HepG2 (cell line): ENCODE measurements around the gene ZBTB48. TPM values are rescaled to one million over a fixed set of nuclear protein-coding genes. Genes with fewer than 3 reads are reported as not detected.

Experiments used
- ARNT2 ChIP-seq: sonication (generic); formaldehyde crosslinking; IDR thresholded peaks from 2 replicates; pipeline ENCODE4 v1.8.0; 2022; ENCODE audit warnings: mild to moderate bottlenecking, low read depth, missing genetic modification reagents, moderate library complexity
- BRD4 ChIP-seq: sonication (generic); formaldehyde crosslinking; IDR thresholded peaks from 2 replicates; pipeline ENCODE4 v1.4.0; 2020; ENCODE audit warnings: missing genetic modification reagents
- CREB1 ChIP-seq, 2 experiments: fragments of 450-650 bp in 1 of 2; IDR thresholded peaks; 2 replicates each; pipeline ENCODE4 v1.6.1; 2016 to 2017; ENCODE audit warnings: control low read depth in 1 of 2, mild to moderate bottlenecking in 1 of 2, missing compliant biosample characterization in 1 of 2, missing genetic modification characterization in 1 of 2
- DMAP1 ChIP-seq: IDR thresholded peaks from 2 replicates; pipeline ENCODE4 v1.6.1; 2016
- ELF3 ChIP-seq: IDR thresholded peaks from 2 replicates; pipeline ENCODE4 v1.6.1; 2016; ENCODE audit warnings: missing genetic modification reagents, missing compliant biosample characterization
- FOXO1 ChIP-seq: sonication (generic); formaldehyde crosslinking; IDR thresholded peaks from 2 replicates; pipeline ENCODE4 v1.4.0; 2020; ENCODE audit warnings: missing genetic modification reagents
- GATAD1 ChIP-seq: IDR thresholded peaks from 2 replicates; pipeline ENCODE4 v1.6.1; 2016; ENCODE audit warnings: missing genetic modification reagents, missing compliant biosample characterization
- HCFC1 ChIP-seq: fragments of 150-350 bp; IDR thresholded peaks from 2 replicates; pipeline ENCODE4 v1.6.1; 2014; ENCODE audit warnings: low read depth, low read length
- KAT2B ChIP-seq: fragments of 150-350 bp; IDR thresholded peaks from 2 replicates; pipeline ENCODE4 v1.6.1; 2014; ENCODE audit warnings: low read depth, low read length, borderline replicate concordance
- KDM4B ChIP-seq: sonication (generic); formaldehyde crosslinking; IDR thresholded peaks from 2 replicates; pipeline ENCODE4 v1.4.0; 2020; ENCODE audit warnings: missing genetic modification reagents
- MEIS1 ChIP-seq: sonication (generic); formaldehyde crosslinking; IDR thresholded peaks from 2 replicates; pipeline ENCODE4 v1.9.0; 2021; ENCODE audit warnings: mild to moderate bottlenecking, missing genetic modification reagents, moderate library complexity, borderline replicate concordance
- NAIF1 ChIP-seq: sonication (generic); formaldehyde crosslinking; IDR thresholded peaks from 2 replicates; pipeline ENCODE4 v1.5.0; 2020; ENCODE audit warnings: mild to moderate bottlenecking, missing genetic modification reagents, borderline replicate concordance
- RBFOX2 ChIP-seq: fragments of 200-400 bp; formaldehyde crosslinking; IDR thresholded peaks from 2 replicates; pipeline ENCODE4 v1.6.1; 2017; ENCODE audit warnings: low read depth, mild to moderate bottlenecking, low read length
- RNF2 ChIP-seq: fragments of 450-650 bp; conservative IDR thresholded peaks from 2 replicates; pipeline ENCODE4 v1.6.1; 2016; ENCODE audit warnings: low read depth
- SCMH1 ChIP-seq: sonication (generic); formaldehyde crosslinking; IDR thresholded peaks from 2 replicates; pipeline ENCODE4 v1.9.0; 2021; ENCODE audit warnings: missing genetic modification reagents, mild to moderate bottlenecking, borderline replicate concordance
- SMYD3 ChIP-seq: sonication (generic); formaldehyde crosslinking; IDR thresholded peaks from 2 replicates; pipeline ENCODE4 v1.8.1; 2023; ENCODE audit warnings: mild to moderate bottlenecking, missing genetic modification reagents
- SRF ChIP-seq: IDR thresholded peaks from 2 replicates; pipeline ENCODE4 v1.6.1; 2011; ENCODE audit warnings: mild to moderate bottlenecking, low read depth, low read length, moderate library complexity
- SRSF4 ChIP-seq: fragments of 200-400 bp; formaldehyde crosslinking; IDR thresholded peaks from one replicate; pipeline ENCODE4 v1.6.1; 2018; ENCODE audit warnings: mild to moderate bottlenecking, low read depth, low read length, moderate library complexity; ENCODE audit not compliant: poor library complexity, severe bottlenecking
- TCF7 ChIP-seq: sonication (generic); IDR thresholded peaks from 2 replicates; pipeline ENCODE4 v1.6.1; 2016; ENCODE audit warnings: antibody characterized with exemption, low read depth
- THAP8 ChIP-seq: sonication (generic); formaldehyde crosslinking; IDR thresholded peaks from 2 replicates; pipeline ENCODE4 v1.5.1; 2020; ENCODE audit warnings: missing genetic modification reagents, mild to moderate bottlenecking, borderline replicate concordance
- ZNF441 ChIP-seq: sonication (generic); formaldehyde crosslinking; IDR thresholded peaks from 2 replicates; pipeline ENCODE4 v1.7.0; 2021; ENCODE audit warnings: missing genetic modification reagents, borderline replicate concordance
- polyA plus RNA-seq, 8 experiments: library from polyadenylated mRNA; depleted of rRNA in 3 of 8; stranded (reverse) in 7 of 8; unstranded in 1 of 8; fragments of >200 nt; fragmentation: Illumina TruSeq in 4 of 8; extraction: Trizol in 4 of 8; gene quantifications; 2 replicates each; pipeline versions ENCODE4 v1.2.1 to v1.2.3, GENCODE V29; 2011 to 2016; ENCODE audit warnings: low read depth in 4 of 8, missing spikeins in 1 of 8, mixed read lengths in 1 of 8; ENCODE audit not compliant: insufficient read depth in 1 of 8
- total RNA-seq, 5 experiments: library from RNA; depleted of rRNA; stranded (reverse); fragments of >200 nt; fragmentation: Illumina TruSeq; extraction: Trizol; gene quantifications; 2 replicates each; pipeline ENCODE4 v1.2.3, GENCODE V29; 2016; ENCODE audit warnings: low read depth in 1 of 5
- TF ChIP-seq, protein P1 (sequence below): sonication (generic); formaldehyde crosslinking; IDR thresholded peaks from 2 replicates; pipeline ENCODE4 v1.8.0; 2022; ENCODE audit warnings: missing genetic modification reagents, low read depth, mild to moderate bottlenecking, borderline replicate concordance
- TF ChIP-seq, protein P2 (sequence below): sonication (generic); formaldehyde crosslinking; IDR thresholded peaks from 2 replicates; pipeline ENCODE4 v1.4.0; 2020; ENCODE audit warnings: mild to moderate bottlenecking, missing genetic modification reagents
- TF ChIP-seq, protein P3 (sequence below): sonication (generic); formaldehyde crosslinking; IDR thresholded peaks from 2 replicates; pipeline ENCODE4 v1.4.0; 2020; ENCODE audit warnings: missing genetic modification reagents
- TF ChIP-seq, protein P4 (sequence below): IDR thresholded peaks from 2 replicates; pipeline ENCODE4 v1.6.1; 2018; ENCODE audit warnings: missing genetic modification reagents, mild to moderate bottlenecking, missing compliant biosample characterization

The ZBTB48 gene
- total and polyA plus RNA-seq, 2 of the 13 experiments (the other 11 are each of a cell fraction or from before 2014, with no cell fraction given): 13.0 to 17.1 TPM

DNA sequence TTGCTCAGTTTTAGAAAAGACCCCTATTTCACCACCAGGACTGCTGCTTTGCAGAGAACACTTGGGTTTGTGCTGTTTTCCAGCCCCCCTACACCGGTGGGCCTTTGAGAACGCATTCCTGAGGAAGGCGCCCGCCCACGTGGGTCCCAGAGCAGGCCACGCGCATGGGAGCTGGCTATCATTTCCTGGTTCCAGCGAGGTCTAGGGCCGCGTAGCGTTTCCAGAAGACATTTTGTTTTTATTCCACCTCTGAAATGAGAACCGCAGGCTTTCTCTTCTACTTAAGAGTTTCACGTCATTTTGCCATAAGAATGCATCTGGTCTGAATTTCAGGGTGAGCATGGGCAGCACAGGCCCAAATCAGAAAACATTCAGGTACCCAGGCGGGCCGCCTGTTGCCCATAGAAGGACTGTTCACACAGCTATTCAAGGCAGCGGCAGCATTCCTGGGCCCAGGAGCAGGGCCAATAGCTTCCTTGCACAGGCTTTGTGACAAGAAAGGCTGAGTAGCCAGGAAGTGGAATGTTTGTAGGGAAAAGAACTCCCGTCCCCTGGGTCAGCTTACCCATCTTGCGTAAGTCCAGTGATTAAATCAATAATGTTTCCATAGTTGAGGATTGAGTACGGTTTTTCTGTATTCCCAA is 24.2 kb downstream of the ZBTB48 start (continued):
- TF ChIP-seq DMAP1 (CRISPR knock-in tag): peak; percentile 87
- peak; percentile 13; the same call in 1 of the 2 replicates for TF ChIP-seq HCFC1
- no peak for TF ChIP-seq CREB1 (IDR thresholded peaks at IDR 0.05)
- peak; percentile 66 for TF ChIP-seq CREB1 (CRISPR knock-in tag; IDR thresholded peaks at IDR 0.05)
- no peak for TF ChIP-seq TCF7
- TF ChIP-seq RNF2: no peak
- TF ChIP-seq GATAD1 (CRISPR knock-in tag): peak; percentile 67
- TF ChIP-seq RBFOX2: 0 out of 2 replicates have a peak, but pooled peaks have one; percentile 56
- TF ChIP-seq ELF3 (CRISPR knock-in tag): peak; percentile 82
- TF ChIP-seq SCMH1 (CRISPR knock-in tag): no peak
- TF ChIP-seq KAT2B: peak; percentile 63; the same call in 1 of the 2 replicates
- TF ChIP-seq, protein P1, sequence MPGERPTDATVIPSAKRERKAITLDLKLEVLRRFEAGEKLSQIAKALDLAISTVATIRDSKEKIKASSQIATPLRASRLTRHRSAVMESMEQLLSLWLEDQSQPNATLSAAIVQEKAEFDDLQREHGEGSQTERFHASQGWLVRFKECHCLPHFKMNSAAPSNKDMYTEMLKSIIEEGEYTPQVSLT (CRISPR knock-in tag): no peak
- TF ChIP-seq SRSF4: no peak
- peak; percentile 84; the same call in 1 of the 2 replicates for TF ChIP-seq SMYD3
- TF ChIP-seq THAP8 (CRISPR knock-in tag): no peak
- TF ChIP-seq BRD4: peak; percentile 51; the same call in 1 of the 2 replicates
- TF ChIP-seq, protein P2, sequence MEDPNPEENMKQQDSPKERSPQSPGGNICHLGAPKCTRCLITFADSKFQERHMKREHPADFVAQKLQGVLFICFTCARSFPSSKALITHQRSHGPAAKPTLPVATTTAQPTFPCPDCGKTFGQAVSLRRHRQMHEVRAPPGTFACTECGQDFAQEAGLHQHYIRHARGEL (CRISPR knock-in tag): no peak
- TF ChIP-seq, protein P3, sequence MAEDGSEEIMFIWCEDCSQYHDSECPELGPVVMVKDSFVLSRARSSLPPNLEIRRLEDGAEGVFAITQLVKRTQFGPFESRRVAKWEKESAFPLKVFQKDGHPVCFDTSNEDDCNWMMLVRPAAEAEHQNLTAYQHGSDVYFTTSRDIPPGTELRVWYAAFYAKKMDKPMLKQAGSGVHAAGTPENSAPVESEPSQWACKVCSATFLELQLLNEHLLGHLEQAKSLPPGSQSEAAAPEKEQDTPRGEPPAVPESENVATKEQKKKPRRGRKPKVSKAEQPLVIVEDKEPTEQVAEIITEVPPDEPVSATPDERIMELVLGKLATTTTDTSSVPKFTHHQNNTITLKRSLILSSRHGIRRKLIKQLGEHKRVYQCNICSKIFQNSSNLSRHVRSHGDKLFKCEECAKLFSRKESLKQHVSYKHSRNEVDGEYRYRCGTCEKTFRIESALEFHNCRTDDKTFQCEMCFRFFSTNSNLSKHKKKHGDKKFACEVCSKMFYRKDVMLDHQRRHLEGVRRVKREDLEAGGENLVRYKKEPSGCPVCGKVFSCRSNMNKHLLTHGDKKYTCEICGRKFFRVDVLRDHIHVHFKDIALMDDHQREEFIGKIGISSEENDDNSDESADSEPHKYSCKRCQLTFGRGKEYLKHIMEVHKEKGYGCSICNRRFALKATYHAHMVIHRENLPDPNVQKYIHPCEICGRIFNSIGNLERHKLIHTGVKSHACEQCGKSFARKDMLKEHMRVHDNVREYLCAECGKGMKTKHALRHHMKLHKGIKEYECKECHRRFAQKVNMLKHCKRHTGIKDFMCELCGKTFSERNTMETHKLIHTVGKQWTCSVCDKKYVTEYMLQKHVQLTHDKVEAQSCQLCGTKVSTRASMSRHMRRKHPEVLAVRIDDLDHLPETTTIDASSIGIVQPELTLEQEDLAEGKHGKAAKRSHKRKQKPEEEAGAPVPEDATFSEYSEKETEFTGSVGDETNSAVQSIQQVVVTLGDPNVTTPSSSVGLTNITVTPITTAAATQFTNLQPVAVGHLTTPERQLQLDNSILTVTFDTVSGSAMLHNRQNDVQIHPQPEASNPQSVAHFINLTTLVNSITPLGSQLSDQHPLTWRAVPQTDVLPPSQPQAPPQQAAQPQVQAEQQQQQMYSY (CRISPR knock-in tag): peak; percentile 71
- peak; percentile 93 for TF ChIP-seq SRF
- peak; percentile 24; the same call in 1 of the 2 replicates for TF ChIP-seq MEIS1 (CRISPR knock-in tag)
- TF ChIP-seq, protein P4, sequence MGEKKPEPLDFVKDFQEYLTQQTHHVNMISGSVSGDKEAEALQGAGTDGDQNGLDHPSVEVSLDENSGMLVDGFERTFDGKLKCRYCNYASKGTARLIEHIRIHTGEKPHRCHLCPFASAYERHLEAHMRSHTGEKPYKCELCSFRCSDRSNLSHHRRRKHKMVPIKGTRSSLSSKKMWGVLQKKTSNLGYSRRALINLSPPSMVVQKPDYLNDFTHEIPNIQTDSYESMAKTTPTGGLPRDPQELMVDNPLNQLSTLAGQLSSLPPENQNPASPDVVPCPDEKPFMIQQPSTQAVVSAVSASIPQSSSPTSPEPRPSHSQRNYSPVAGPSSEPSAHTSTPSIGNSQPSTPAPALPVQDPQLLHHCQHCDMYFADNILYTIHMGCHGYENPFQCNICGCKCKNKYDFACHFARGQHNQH (CRISPR knock-in tag): peak; percentile 80
- TF ChIP-seq KDM4B (CRISPR knock-in tag): 0 out of 2 replicates have a peak, but pooled peaks have one; percentile 44
- TF ChIP-seq ARNT2 (CRISPR knock-in tag): peak; percentile 65; the same call in 1 of the 2 replicates
- peak; percentile 69; the same call in 1 of the 2 replicates for TF ChIP-seq FOXO1 (CRISPR knock-in tag)
- TF ChIP-seq NAIF1 (CRISPR knock-in tag): peak; percentile 84; the same call in 1 of the 2 replicates
- no peak for TF ChIP-seq ZNF441 (CRISPR knock-in tag)
